HG03520 (cell line): Measurements from ENCODE around the gene MRTFA.

Experiments used
- ATAC-seq: cut with Tn5 transposase; IDR thresholded peaks from one replicate; pipeline ENCODE4 v1.9.1; 2021; ENCODE audit warnings: mild to moderate bottlenecking, moderate library complexity; ENCODE audit not compliant: unreplicated experiment

The MRTFA gene

DNA sequence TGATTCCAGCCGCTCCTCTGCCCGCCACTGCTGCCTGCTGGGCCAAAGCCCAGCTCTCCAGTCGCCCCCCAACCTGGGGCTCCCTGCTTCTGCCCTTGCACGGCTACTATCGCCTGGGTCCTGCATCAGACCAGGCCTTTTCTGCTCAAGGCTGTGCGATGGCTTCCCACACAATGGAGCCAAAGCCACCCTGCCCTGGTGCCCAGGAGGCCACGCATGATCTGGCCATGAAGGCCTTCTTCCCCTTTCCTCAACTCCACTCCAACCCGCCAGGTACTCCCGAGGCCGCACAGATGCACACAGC, 220.3 kb downstream of the MRTFA start:
- no peak for ATAC-seq

DNA sequence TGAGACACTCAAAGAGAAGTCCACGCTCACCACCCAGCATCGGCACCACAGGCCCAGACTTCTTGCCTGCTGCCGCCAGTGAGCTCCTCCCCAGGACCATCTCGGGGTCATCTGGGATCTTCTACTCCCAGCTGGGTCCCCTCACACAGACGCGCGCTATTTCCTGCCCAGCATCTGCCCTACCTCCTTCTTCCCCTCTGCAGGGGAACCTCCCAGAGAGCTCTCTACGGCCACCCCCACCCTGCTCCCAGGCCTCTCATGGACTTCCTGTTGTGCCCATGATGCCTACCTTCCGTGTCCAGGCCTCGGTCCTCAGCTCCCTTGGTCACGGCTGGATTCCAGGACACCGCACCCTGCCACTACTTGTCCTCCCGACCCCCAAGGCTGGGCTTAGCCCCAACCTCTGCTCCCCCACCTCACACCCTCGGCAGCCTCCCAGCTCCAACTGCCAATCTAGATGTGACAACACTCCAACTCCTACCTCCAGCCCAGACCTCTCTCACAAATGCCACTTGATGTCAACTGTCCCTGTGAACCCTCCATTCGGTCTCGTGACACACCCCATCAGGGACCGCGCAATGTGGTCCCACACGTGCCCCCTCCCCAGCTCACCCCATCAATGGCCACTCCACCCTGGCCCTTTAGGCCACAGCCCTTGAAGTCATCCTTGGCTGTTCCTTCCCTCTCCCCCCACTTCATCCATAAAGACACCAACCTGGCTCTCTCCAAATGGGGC, 220.8 kb downstream of the MRTFA start:
- ATAC-seq: no peak

DNA sequence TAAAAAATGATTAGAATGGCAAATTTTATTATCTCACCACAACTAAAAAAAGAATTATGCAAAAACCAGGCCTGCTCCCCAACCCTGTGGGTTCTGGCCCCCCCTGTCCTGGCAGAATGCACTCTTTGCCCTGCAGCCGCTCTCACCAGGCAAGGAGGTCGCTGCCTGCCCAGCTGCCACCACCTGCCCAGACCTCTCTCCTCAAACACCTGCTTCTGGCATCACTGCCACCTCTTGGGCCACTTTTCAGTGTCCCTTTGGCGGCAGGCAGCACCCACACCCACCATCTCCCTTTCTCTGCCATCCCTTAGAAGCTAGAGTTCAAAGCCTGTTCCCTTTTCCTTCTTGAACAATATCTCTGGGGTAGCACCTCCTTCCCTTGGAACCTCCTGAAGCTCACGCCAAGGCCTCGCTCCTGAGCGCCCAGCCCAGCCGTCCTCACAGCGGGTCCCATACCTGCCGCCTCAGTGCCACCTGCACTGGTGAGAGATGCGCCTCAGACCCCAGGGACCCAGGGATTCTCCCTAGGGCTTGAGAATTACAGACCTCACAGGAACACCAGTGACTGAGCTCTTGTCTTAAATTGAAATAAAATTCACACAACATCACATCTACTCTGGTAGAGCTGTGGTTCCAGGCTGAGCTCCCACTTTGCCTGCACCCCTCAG, 221.5 kb downstream of the MRTFA start:
- ATAC-seq: no peak

DNA sequence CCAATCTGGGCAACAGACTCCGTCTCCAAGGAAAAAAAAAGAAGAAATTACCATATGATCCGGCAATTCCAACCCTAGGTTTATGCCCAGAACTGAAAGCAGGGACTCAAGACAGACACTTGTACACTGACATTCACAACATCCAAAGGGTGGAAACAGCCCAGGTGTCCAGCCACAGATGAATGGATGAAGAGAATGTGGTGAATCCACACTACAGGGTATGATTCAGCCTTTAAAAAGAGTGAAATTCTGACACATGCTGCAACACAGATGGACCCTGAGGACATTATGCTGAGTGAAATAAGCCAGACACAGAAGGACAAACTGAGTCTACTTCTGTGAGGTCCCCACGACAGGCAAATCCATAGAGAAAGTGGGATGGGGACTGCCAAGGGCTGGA, 222.2 kb downstream of the MRTFA start:
- no peak for ATAC-seq

DNA sequence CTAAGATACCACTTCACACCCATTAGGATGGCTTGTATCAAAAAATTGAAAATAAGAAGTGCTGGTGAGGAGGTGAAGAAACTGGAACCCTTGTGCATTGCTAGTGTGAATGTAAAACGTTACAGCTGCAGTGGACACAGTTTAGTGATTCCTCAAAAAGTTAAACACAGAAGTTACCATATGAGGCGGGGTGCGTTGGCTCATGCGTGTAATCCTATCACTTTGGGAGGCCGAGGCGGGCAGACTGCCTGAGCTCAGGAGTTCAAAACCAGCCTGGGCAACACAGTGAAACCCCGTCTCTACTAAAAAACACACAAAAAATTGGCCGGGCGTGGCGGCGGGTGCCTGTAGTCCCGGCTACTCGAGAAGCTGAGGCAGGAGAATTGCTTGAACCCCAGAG, 222.6 kb downstream of the MRTFA start:
- no peak for ATAC-seq

DNA sequence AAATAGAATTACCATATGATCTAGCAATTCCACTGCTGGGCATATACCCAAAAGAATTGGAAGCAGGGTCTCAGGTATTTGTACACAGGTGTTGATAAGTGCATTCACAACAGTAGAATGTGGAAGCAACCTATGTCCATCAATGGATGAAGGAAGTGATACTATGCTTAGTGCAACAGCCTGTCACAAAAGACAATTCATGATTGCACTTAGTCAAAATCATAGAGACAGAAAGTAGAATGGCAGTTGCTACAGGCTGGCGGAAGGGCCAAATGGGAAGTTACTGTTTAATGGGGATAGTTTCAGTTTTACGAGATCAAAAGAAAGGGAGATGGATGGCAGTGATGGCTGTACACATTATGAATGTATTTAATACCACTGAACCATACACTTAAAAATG, 224.1 kb downstream of the MRTFA start:
- ATAC-seq: no peak

DNA sequence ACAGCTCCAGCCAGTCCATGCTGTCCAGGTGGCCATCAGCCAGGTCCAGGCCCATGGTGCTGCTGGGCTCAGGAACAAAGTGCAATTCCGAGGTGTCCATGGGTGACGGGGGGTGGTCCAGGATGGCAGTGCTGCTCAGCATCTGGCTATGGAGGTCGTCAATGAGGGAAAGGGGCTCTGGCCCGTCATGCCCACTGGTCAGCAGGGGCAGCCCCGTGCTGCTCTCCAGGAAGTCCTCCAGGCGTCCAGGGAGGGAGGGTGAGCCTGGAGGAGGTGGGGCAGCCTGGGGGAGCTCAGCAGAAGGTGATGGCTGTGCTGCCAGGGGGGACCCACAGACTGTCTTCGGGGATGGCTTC, 225.0 kb downstream of the MRTFA start:
- no peak for ATAC-seq

DNA sequence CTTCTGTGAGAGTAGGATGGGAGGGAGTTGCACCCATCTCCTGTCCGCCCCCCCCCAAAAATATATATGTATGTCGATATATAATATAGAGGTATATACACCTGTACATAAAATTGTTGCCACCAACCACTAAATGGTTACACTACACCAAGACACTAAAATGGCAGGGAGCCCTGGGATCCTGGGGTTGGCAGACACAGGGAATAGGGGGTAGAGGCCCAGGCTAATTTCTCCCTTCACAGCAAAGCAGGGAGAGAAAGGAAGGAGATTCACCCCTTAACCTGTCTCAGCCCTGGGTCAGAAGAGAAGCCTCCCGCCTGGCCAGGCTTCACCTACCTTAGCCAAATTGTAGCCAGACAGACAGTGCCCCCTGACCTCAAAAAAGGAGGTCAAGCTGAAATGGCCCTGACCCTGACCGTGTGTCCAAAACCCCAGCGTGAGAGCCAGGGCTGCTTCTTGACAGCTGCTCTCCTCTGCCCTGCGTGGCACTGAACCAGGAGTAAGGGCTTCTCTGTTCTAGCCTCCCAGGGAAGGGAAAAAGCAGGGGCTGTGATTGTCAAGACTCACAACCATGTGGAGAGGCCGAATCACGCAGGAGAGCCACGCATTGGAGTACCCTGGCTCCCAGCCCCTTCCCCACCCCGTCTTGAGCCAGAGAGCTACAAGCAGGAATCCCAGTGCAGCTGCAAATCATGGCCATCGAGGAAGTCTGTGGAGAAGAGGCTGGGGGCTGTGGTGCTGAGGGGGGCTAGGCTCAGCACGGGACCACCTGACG, 225.6 kb downstream of the MRTFA start:
- no peak for ATAC-seq

DNA sequence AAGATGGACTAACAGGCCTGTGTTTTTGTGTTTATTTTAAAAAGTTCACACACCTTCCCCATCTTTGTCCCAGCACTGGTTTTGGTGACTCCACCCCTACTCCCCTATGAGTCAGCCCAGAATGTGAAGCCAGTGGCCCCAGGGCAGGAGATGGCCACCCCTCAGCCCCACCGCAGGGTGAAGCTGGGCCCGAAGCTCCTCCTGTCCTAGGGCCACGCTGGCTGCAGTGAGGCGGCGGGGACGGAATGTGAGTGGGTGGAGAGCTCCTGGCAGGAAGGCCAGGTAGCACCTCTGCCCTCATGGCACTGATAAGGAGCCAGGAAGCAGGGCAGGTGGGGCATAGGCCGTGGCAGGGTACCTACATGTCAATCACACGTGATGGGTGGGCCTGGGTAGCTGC, 226.2 kb downstream of the MRTFA start:
- ATAC-seq: no peak

DNA sequence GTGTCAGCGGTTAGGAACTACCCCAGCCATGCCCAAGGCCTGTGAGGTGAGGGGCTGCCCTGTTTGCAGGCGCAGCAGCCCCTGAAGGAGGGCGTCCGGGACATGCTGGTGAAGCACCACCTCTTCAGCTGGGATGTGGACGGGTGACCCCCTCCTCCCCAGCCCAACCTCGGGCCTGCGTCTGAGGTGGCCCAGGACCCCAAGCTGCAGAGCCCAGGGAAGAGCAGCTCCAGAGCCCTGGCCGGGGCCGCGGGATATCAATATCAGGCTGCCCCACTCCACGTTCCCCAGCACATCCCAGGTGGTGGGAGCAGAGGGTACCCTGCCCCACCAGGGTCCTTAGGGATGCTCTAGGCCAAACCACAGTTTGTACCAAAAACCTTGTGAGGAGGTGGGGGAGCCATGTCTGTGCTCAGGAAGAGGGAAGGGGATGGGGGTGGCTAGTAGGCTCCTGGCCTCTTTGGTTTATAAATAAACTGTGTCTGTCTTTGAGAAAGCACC, 226.9 kb downstream of the MRTFA start:
- ATAC-seq: no peak

DNA sequence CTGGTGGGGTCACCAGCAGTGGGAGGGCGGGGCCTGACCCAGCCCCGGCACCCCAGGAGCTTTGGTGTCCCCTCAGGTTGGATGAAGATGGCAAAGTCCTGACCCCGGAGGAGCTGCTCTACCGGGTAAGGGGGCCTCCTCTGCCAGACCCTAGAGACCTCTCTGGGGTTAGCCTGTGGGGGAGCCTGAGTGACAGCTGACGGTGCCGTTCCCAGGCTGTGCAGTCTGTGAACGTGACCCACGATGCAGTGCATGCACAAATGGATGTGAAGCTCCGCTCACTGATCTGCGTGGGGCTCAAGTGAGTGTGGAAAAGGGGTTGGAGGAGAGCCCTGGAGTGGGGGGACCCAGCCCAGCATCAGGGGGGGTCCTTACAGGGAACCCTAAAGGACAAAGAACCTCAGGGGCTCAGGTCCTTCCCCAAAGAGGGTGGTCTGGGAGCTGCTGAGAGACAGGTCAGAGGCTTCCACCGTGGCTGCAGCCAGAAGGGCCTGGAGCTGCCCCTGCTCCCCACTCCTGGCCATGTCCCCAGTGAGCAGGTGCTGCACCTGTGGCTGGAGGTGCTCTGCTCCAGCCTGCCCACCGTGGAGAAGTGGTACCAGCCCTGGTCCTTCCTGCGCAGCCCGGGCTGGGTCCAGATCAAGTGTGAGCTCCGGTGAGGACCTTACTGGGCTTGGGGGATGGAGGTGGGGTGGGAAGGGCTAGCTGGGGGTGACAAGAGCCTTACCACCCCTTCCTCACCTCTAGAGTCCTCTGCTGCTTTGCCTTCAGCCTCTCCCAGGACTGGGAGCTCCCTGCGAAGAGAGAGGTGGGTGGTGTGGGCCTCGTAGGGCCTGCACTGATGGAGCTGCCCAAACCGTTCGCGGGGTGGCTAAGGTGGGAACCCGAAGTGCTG, 227.6 kb downstream of the MRTFA start:
- no peak for ATAC-seq

DNA sequence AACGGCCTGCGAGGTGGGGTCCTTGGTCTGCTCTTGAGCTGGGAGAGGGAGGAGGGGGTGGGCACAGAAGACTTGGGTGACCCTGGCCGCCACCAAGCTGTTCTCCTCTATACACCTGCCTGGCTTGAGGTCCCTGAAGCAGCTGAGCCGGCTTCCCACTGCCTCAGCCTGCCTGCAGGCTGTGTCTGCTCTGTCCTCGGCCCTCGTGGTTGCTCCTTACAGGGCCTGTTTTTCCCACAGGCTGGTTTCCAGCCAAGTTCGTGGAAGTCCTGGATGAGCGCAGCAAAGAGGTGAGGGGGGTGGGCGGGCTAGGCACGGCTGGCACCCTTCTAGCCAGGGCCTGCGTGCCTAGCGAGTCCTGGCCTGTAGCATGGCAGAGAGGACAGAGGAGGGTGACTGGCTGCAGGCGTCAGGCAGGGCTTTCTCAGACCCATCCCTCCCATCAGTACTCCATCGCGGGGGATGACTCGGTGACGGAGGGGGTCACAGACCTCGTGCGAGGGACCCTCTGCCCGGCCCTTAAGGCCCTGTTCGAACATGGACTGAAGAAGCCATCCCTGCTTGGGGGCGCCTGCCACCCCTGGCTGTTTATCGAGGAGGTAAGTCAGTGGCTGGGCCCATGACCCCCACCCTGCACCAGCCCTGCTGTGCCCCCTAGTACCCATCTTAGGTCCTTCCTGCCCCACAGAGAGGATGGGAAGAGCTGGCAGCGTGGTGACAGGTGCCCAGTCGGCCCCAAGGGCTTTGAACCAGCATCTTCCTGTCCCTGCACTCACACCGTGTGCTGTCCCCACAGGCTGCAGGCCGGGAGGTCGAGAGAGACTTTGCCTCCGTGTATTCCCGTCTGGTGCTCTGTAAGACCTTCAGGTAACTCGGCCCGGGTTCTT, 228.4 kb downstream of the MRTFA start:
- no peak for ATAC-seq

DNA sequence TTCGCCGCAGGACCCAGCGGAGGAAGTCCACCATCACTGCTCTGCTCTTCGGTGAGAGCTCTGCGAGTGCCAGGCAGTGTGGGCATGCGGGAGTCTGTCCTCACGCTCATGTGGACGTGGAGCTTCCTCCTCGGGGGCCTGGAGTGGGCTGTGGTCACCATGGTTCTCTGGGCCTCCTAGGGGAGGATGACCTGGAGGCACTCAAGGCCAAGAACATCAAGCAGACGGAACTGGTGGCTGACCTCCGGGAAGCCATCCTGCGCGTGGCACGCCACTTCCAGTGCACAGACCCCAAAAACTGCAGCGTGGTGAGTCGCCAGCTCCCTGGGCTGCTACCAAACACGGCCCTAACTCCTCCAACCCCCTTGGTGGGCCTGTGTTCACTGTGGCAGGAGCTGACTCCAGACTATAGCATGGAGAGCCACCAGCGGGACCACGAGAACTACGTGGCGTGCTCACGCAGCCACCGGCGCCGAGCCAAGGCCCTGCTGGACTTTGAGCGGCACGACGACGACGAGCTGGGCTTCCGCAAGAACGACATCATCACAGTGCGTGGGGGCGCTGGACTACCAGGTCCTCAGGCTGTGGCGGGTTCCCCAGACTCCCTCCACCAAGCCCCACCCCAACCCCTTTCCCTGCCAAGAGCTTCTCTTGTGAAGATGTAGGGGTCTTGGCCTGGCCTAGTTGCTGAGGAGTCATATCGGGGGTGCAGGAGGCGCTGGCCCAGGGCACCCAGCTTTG, 229.3 kb downstream of the MRTFA start:
- no peak for ATAC-seq

DNA sequence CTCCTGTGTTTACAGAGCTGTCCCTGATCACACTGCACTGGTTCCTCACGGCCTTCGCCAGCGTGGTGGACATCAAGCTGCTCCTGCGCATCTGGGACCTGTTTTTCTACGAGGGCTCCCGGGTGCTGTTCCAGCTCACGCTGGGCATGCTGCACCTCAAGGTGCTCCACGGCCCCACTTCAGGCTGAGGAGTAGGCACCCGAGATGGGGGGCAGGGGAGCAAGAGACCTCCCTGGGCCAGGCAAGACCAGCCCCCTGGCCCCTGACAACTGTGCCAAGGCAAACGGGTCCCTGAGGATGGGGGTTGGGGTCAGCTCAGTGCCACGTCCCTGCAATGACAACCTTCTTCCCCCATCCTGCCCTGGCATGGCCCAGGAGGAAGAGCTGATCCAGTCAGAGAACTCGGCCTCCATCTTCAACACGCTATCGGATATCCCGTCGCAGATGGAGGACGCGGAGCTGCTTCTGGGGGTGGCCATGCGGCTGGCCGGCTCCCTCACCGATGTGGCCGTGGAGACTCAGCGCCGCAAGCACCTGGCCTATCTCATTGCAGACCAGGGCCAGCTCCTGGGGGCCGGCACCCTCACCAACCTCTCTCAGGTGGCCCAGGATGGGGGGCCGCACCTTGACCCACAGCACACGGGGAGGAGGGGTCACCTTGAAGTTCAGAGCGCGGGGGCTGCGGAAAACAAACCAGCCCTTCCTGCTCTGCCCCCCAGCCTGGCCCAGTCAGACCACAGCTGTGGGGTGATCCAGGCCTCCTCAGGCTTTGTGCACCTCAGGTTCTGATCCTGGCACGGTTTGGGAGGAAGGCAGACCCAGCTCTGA, 230.2 kb downstream of the MRTFA start:
- ATAC-seq: no peak

DNA sequence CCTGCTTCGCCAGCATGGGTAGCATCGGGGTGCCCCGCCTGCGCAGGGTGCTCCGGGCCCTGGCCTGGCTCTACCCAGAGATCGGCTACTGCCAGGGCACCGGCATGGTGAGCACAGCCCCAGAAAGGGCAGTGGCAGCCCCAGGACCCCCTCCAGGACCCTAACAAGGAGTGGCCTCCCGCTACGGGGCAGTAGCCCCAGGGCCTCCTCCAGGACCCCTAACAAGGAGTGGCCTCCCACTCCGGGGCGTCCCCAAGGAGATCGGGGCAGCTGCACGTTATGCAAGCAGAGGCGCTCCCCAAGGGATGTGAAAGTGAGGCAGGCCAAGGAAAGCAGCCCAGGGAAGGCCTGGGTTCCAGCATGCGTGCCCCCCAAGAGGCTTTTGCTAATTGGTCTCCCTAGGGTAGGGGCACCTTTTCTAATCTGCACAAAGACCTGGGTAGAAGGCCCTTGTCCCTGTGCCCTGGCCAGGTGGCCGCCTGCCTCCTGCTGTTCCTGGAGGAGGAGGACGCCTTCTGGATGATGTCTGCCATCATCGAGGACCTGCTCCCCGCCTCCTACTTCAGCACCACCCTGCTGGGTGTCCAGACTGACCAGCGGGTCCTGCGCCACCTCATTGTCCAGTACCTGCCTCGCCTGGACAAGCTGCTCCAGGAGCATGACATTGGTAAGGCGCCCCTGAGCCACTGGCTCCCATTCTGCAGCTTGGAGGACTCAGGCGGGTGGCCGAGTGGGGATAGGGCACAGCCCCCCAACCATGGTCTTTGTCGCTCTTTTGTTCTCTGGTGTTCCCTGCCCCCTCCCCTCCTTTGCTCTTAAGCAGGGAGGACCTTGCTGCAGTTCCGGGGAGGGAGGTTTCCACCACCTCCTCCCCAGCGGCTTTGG, 231.1 kb downstream of the MRTFA start:
- ATAC-seq: no peak

DNA sequence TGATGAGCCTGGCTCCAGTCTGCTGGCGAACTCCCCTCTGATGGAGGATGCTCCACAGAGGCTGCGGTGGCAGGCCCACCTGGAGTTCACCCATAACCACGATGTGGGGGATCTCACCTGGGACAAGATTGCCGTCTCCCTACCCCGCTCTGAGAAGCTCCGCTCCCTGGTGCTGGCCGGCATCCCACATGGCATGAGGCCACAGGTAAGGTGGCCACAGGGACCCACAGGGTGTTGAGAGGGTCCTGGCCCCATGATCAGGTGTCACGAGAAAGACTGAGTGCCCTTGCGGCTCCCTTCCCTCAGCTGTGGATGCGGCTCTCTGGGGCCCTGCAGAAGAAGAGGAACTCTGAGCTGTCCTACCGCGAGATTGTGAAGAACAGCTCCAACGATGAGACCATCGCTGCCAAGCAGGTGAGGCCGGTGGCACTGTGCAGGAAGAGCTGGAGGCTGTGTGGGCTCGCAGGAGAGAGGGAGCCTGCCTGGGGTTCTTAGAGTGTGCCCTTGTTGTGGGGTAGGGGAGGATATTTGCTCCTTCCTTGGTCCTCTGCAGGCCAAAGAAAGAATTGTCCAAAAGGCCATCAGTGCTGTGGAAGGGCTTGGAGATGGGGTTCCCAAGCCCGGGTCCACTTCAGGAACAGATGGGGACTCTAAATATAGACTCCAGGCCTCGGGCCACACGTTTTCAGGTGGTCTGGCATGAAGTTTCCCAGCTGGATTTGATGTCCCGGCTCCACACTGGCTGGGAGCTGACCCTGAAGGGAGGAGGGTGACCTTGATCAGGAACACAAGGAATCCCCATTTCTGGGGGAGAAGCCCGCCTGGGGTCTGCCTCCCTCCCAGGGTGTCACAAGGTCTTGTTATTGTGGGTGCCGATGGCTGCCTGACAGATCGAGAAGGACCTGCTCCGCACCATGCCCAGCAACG, 232.0 kb downstream of the MRTFA start:
- no peak for ATAC-seq
